LNCaP clone FGC (cell line): ENCODE data around the gene TSPAN4.

Source experiments
- DNase-seq: peaks from one replicate; pipeline ENCODE4 v3.0.0-alpha.2; 2011; ENCODE audit warnings: low read depth
- H3K4me3 ChIP-seq: 2 replicates; pipeline ENCODE4 v1.5.1; 2011; ENCODE audit warnings: mild to moderate bottlenecking, low read depth, low read length, control low read depth
- CTCF ChIP-seq: IDR thresholded peaks from 2 replicates; pipeline ENCODE4 v1.5.1; 2012; ENCODE audit warnings: mild to moderate bottlenecking; ENCODE audit not compliant: control insufficient read depth, insufficient read depth; ENCODE audit errors: extremely low read depth

Gene TSPAN4

GRCh38 chr11:855796-856195 lies 13.1 kb downstream of the TSPAN4 start:
- no peak for TF ChIP-seq CTCF
- DNase-seq = no peak
- H3K4me3 ChIP-seq = no peak overlapping the region

DNA sequence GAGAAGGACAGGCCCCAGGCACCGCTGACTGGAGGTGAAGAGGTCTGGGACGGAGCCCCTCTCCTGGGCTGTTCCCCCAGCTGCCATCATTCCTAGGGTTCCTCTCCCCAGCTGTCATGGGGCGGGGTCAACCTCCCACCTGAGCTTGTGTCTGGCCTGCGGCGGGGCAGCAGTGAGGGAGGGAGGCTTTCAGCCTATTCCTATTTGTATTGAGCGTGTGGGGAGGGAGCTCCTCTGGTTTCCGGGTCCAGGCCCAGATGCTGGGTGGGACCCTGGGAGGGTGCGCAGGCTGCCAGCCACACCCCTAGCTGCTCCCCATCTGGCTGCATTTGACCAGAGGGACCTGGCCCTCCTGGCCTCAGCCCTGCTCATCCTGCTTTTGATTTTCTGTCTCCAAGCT lies 13.7 kb downstream of the TSPAN4 start:
- no peak for DNase-seq
- H3K4me3 ChIP-seq = no peak overlapping the region
- no peak for TF ChIP-seq CTCF

- no peak for TF ChIP-seq CTCF
- no peak overlapping the region for H3K4me3 ChIP-seq
Observed at GRCh38 chr11:858053-858761, 15.6 kb downstream of the TSPAN4 start.

GRCh38 chr11:858762-859339 lies 16.2 kb downstream of the TSPAN4 start:
- no peak overlapping the region for H3K4me3 ChIP-seq
- DNase-seq = no peak
- no peak for TF ChIP-seq CTCF

More at GRCh38 chr11:858053-858761, 15.6 kb downstream of the TSPAN4 start:
- DNase-seq = no peak

GRCh38 chr11:859394-860131 lies 16.9 kb downstream of the TSPAN4 start:
- no peak for TF ChIP-seq CTCF
- H3K4me3 ChIP-seq = peak overlapping the region; percentile 42
- peak; percentile 33 for DNase-seq

DNA sequence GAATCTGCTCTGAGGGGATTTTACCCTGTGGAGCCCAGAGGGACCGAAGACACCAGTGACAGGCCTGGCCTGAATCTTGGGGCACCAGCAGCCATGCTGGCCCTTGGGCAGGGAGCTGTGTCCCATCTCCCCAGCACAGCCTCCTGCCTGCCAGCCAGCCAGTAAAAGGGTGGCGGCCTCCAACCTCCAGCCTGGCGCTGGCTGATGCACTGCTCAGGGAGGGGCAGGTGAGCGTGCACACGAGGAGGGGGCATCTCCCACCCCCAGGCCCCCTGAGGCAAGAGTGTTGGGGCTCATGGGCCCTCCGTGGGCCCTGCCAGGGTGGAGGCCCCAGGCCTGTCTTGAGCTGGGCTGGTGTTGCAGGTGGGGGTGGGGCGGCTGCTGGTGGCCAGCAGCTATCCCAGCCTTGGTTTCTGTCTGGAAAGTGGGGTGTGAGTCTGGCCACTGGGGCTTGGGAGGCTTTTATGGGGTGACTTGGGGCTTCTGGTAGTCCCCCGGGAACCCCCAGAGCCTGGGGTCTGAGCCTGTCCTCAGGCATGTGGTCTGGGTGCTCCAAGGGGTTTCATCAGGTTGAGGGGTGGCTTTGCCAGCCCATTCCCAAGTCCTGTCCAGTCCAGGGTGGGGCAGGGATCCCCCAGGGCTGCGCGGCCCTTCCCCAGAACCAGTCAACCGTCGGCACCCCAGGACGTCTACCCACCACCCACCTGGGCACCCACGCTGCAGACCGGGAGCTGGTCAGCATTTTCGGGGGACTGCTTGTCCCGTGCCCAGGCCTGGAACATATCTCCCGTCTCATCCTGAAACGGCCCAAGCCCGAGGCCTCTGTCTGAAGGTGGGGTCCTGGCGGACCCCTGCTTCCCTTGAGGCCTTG lies 17.8 kb downstream of the TSPAN4 start:
- no peak for TF ChIP-seq CTCF
- H3K4me3 ChIP-seq = no peak overlapping the region
- no peak for DNase-seq
